Mesendoderm (in vitro differentiated cells): Measurements from ENCODE around the gene NCK2.

Source experiments
- DNase-seq: peaks from one replicate; pipeline ENCODE4 v3.0.0; 2013
- H2AK5ac ChIP-seq: 2 replicates; pipeline ENCODE4 v1.6.1; 2013; ENCODE audit warnings: low read length, inconsistent platforms
- H2BK120ac ChIP-seq: 2 replicates; pipeline ENCODE4 v1.6.1; 2013; ENCODE audit warnings: low read depth, mild to moderate bottlenecking, low read length, moderate library complexity, mixed read lengths
- H2BK15ac ChIP-seq: replicated peaks from 2 replicates; pipeline ENCODE4 v1.6.1; 2013; ENCODE audit warnings: low read depth, mild to moderate bottlenecking, moderate library complexity
- H2BK5ac ChIP-seq: 2 replicates; pipeline ENCODE4 v1.6.1; 2013; ENCODE audit warnings: low read length, inconsistent platforms
- H3K18ac ChIP-seq: 2 replicates; pipeline ENCODE4 v1.6.1; 2013; ENCODE audit warnings: mild to moderate bottlenecking, low read length, mixed read lengths
- H3K23ac ChIP-seq: one replicate; pipeline ENCODE4 v1.6.1; 2013; ENCODE audit warnings: low read length
- H3K27ac ChIP-seq: 2 replicates; pipeline ENCODE4 v1.5.1; 2013; ENCODE audit warnings: low read depth, mild to moderate bottlenecking, inconsistent platforms, low read length, moderate library complexity
- H3K27me3 ChIP-seq: 2 replicates; pipeline ENCODE4 v1.6.1; 2013; ENCODE audit warnings: low read length, control low read depth, mild to moderate bottlenecking, inconsistent platforms; ENCODE audit not compliant: insufficient read depth, poor library complexity
- H3K36me3 ChIP-seq: 2 replicates; pipeline ENCODE4 v1.6.1; 2013; ENCODE audit warnings: low read length, inconsistent platforms; ENCODE audit not compliant: control insufficient read depth, insufficient read depth
- H3K4ac ChIP-seq: one replicate; pipeline ENCODE4 v1.6.1; 2013; ENCODE audit warnings: low read depth, mild to moderate bottlenecking, low read length, moderate library complexity
- H3K4me1 ChIP-seq: 2 replicates; pipeline ENCODE4 v1.6.1; 2013; ENCODE audit warnings: low read depth, low read length, inconsistent platforms; ENCODE audit not compliant: control insufficient read depth
- H3K4me2 ChIP-seq: 2 replicates; pipeline ENCODE4 v1.6.1; 2013; ENCODE audit warnings: low read length
- H3K4me3 ChIP-seq: 2 replicates; pipeline ENCODE4 v1.5.1; 2013; ENCODE audit warnings: mild to moderate bottlenecking, low read length
- H3K56ac ChIP-seq: one replicate; pipeline ENCODE4 v1.6.1; 2013; ENCODE audit warnings: low read length
- H3K79me1 ChIP-seq: 2 replicates; pipeline ENCODE4 v1.6.1; 2013; ENCODE audit warnings: low read length, inconsistent platforms
- H3K79me2 ChIP-seq: 2 replicates; pipeline ENCODE4 v1.6.1; 2013; ENCODE audit warnings: mild to moderate bottlenecking, low read length; ENCODE audit not compliant: control insufficient read depth, insufficient read depth
- H3K9ac ChIP-seq: 2 replicates; pipeline ENCODE4 v1.6.1; 2013; ENCODE audit warnings: low read length, inconsistent platforms
- H4K5ac ChIP-seq: one replicate; pipeline ENCODE4 v1.6.1; 2013; ENCODE audit warnings: low read length
- H4K8ac ChIP-seq: one replicate; pipeline ENCODE4 v1.6.1; 2013; ENCODE audit warnings: low read depth, mild to moderate bottlenecking, control low read depth, low read length, moderate library complexity
- WGBS: extraction: QIAGEN DNeasy Blood & Tissue Kit; methylation state at CpG from one replicate; pipeline ENCODE4 v1.1.7; 2013; ENCODE audit warnings: low lambda C conversion rate, missing lambda C conversion rate; ENCODE audit not compliant: insufficient coverage; ENCODE audit errors: extremely low coverage; 5-methylcytosine and 5-hydroxymethylcytosine counted together

The NCK2 gene

GRCh38 chr2:105886687-105887086, 142.0 kb downstream of the NCK2 start:
- H4K8ac ChIP-seq, result no peak overlapping the region
- H2BK120ac ChIP-seq, result no peak overlapping the region
- H2BK15ac ChIP-seq, result no peak overlapping the region
- H3K18ac ChIP-seq, result no peak overlapping the region
- H3K4ac ChIP-seq, result no peak overlapping the region
- no peak overlapping the region for H3K27ac ChIP-seq
- no peak overlapping the region for H2AK5ac ChIP-seq
- no peak overlapping the region for H3K9ac ChIP-seq
- no peak overlapping the region for H3K4me3 ChIP-seq
- H3K79me2 ChIP-seq, result peaks cover 27% of the 10 kb centered on the region
- no peak overlapping the region for H3K56ac ChIP-seq
- DNase-seq, result no peak
- no peak overlapping the region for H3K23ac ChIP-seq
- H3K27me3 ChIP-seq, result no peaks in the 10 kb centered on the region
- H3K36me3 ChIP-seq, result no peaks in the 10 kb centered on the region
- H3K4me2 ChIP-seq, result no peak overlapping the region
- H3K79me1 ChIP-seq, result peaks cover 31% of the 10 kb centered on the region
- no peak overlapping the region for H4K5ac ChIP-seq
- no CpG with 5 or more reads among the region's 2 CpGs for WGBS
- peaks cover 4% of the 10 kb centered on the region for H3K4me1 ChIP-seq
- no peak overlapping the region for H2BK5ac ChIP-seq

- H3K4ac ChIP-seq, result no peak overlapping the region
- H4K8ac ChIP-seq, result no peak overlapping the region
- H3K56ac ChIP-seq, result no peak overlapping the region
- peaks cover 27% of the 10 kb centered on the region for H3K79me2 ChIP-seq
- H2AK5ac ChIP-seq, result no peak overlapping the region
- no CpG with 5 or more reads among the region's 3 CpGs for WGBS
- H2BK15ac ChIP-seq, result no peak overlapping the region
- peaks cover 4% of the 10 kb centered on the region for H3K4me1 ChIP-seq
- H2BK120ac ChIP-seq, result no peak overlapping the region
- no peak overlapping the region for H3K27ac ChIP-seq
- peaks cover 30% of the 10 kb centered on the region for H3K79me1 ChIP-seq
- H3K4me2 ChIP-seq, result no peak overlapping the region
- H3K27me3 ChIP-seq, result no peaks in the 10 kb centered on the region
- H3K18ac ChIP-seq, result no peak overlapping the region
- H2BK5ac ChIP-seq, result no peak overlapping the region
- H3K36me3 ChIP-seq, result no peaks in the 10 kb centered on the region
- no peak overlapping the region for H3K9ac ChIP-seq
- no peak overlapping the region for H4K5ac ChIP-seq
- H3K23ac ChIP-seq, result no peak overlapping the region
- DNase-seq, result no peak
- no peak overlapping the region for H3K4me3 ChIP-seq
Measured at GRCh38 chr2:105887256-105887655, 142.5 kb downstream of the NCK2 start.

GRCh38 chr2:105888625-105889024, 143.9 kb downstream of the NCK2 start:
- Histone ChIP-seq H2BK15ac (no peak overlapping the region), H3K79me2 (peaks cover 25% of the 10 kb centered on the region), H3K18ac (no peak overlapping the region)

GRCh38 chr2:105889046-105889445, 144.3 kb downstream of the NCK2 start:
- WGBS, result no CpG with 5 or more reads among the region's 3 CpGs
- Histone ChIP-seq H3K79me2 (peaks cover 22% of the 10 kb centered on the region), H3K9ac (no peak overlapping the region), H2BK5ac (no peak overlapping the region), H4K8ac (no peak overlapping the region), H3K23ac (no peak overlapping the region), H3K56ac (no peak overlapping the region), H3K4me3 (no peak overlapping the region), H3K79me1 (peaks cover 24% of the 10 kb centered on the region), H3K18ac (no peak overlapping the region), H2BK15ac (no peak overlapping the region), H3K4me1 (peaks cover 4% of the 10 kb centered on the region), H3K36me3 (peaks cover 2% of the 10 kb centered on the region), H3K4me2 (no peak overlapping the region), H3K27me3 (no peaks in the 10 kb centered on the region), H2AK5ac (no peak overlapping the region), H2BK120ac (no peak overlapping the region), H3K27ac (no peak overlapping the region), H4K5ac (no peak overlapping the region), H3K4ac (no peak overlapping the region)
- no peak for DNase-seq

More at GRCh38 chr2:105888625-105889024, 143.9 kb downstream of the NCK2 start:
- Histone ChIP-seq H3K36me3 (peaks cover 2% of the 10 kb centered on the region), H3K27ac (no peak overlapping the region), H3K79me1 (peaks cover 27% of the 10 kb centered on the region), H3K4me1 (peaks cover 4% of the 10 kb centered on the region), H2BK5ac (no peak overlapping the region), H2AK5ac (no peak overlapping the region), H2BK120ac (no peak overlapping the region), H3K27me3 (no peaks in the 10 kb centered on the region), H3K56ac (no peak overlapping the region), H3K4me2 (no peak overlapping the region), H3K23ac (no peak overlapping the region), H3K4me3 (no peak overlapping the region), H4K5ac (no peak overlapping the region), H3K9ac (no peak overlapping the region), H3K4ac (no peak overlapping the region), H4K8ac (no peak overlapping the region)
- no CpG with 5 or more reads among the region's 2 CpGs for WGBS
- DNase-seq, result peak; percentile 80

GRCh38 chr2:105890111-105890510, 145.4 kb downstream of the NCK2 start:
- no CpG with 5 or more reads among the region's 2 CpGs for WGBS
- no peak overlapping the region for H3K27ac ChIP-seq
- DNase-seq, result no peak

GRCh38 chr2:105890856-105891255, 146.1 kb downstream of the NCK2 start:
- no peak overlapping the region for H3K4me3 ChIP-seq
- DNase-seq, result no peak
- no peak overlapping the region for H4K5ac ChIP-seq
- WGBS, result 100% methylated on average over 5 of the region's 10 CpGs
- no peaks in the 10 kb centered on the region for H3K27me3 ChIP-seq
- no peak overlapping the region for H3K23ac ChIP-seq
- no peak overlapping the region for H2BK5ac ChIP-seq
- no peak overlapping the region for H3K4ac ChIP-seq
- peak overlapping the region; percentile 50 for H3K56ac ChIP-seq
- H4K8ac ChIP-seq, result no peak overlapping the region
- H2BK120ac ChIP-seq, result no peak overlapping the region
- H3K4me2 ChIP-seq, result no peak overlapping the region
- no peak overlapping the region for H2AK5ac ChIP-seq
- peaks cover 2% of the 10 kb centered on the region for H3K36me3 ChIP-seq
- H3K18ac ChIP-seq, result no peak overlapping the region
- H3K9ac ChIP-seq, result no peak overlapping the region
- H3K27ac ChIP-seq, result no peak overlapping the region
- no peak overlapping the region for H2BK15ac ChIP-seq
- H3K4me1 ChIP-seq, result peaks cover 4% of the 10 kb centered on the region
- H3K79me1 ChIP-seq, result peaks cover 20% of the 10 kb centered on the region
- peaks cover 16% of the 10 kb centered on the region for H3K79me2 ChIP-seq

More at GRCh38 chr2:105890111-105890510, 145.4 kb downstream of the NCK2 start:
- H3K79me2 ChIP-seq, result peaks cover 16% of the 10 kb centered on the region
- no peak overlapping the region for H3K4me2 ChIP-seq
- no peaks in the 10 kb centered on the region for H3K27me3 ChIP-seq
- H3K4me1 ChIP-seq, result peaks cover 4% of the 10 kb centered on the region
- peaks cover 2% of the 10 kb centered on the region for H3K36me3 ChIP-seq
- H3K23ac ChIP-seq, result no peak overlapping the region
- no peak overlapping the region for H3K9ac ChIP-seq
- H2BK15ac ChIP-seq, result no peak overlapping the region
- no peak overlapping the region for H4K8ac ChIP-seq
- H3K4ac ChIP-seq, result no peak overlapping the region
- H2AK5ac ChIP-seq, result no peak overlapping the region
- H3K79me1 ChIP-seq, result peaks cover 20% of the 10 kb centered on the region
- no peak overlapping the region for H3K4me3 ChIP-seq
- no peak overlapping the region for H3K56ac ChIP-seq
- H2BK120ac ChIP-seq, result no peak overlapping the region
- no peak overlapping the region for H4K5ac ChIP-seq
- no peak overlapping the region for H3K18ac ChIP-seq
- H2BK5ac ChIP-seq, result no peak overlapping the region
